Gastrocnemius medialis (tissue), 4 donors: ENCODE data around the gene DNAAF5.

Source experiments
- CTCF ChIP-seq, 5 experiments: fragments of 450-650 bp in 3 of 5; fragments of 200-600 bp in 2 of 5; sonication (generic) in 2 of 5; IDR thresholded peaks in 4 of 5; conservative IDR thresholded peaks in 1 of 5; 1 replicate in 4 of 5; 2 replicates in 1 of 5; pipeline ENCODE4 v1.5.1; 2016 to 2019; ENCODE audit warnings: antibody characterized with exemption in 5 of 5, mild to moderate bottlenecking in 3 of 5, moderate library complexity in 3 of 5
- POLR2A ChIP-seq, 2 donors: fragments of 450-650 bp; IDR thresholded peaks; one replicate each; pipeline ENCODE4 v1.6.1; 2017; ENCODE audit warnings: antibody characterized with exemption in 2 of 2, mild to moderate bottlenecking in 2 of 2, moderate library complexity in 2 of 2

- no peak for TF ChIP-seq POLR2A (IDR thresholded peaks at IDR 0.05)
- no peak for TF ChIP-seq CTCF (IDR thresholded peaks at IDR 0.05 in 4 of 5, conservative IDR thresholded peaks at IDR 0.05 in 1 of 5)
Measured at GRCh38 chr7:742791-743190, 16.3 kb downstream of the DNAAF5 start.
